WERI-Rb-1 (cell line): ENCODE results near the gene GOLM1.

Source experiments
- DNase-seq: peaks from one replicate; pipeline ENCODE4 v3.0.0-alpha.2; 2020
- H3K27ac ChIP-seq: fragments of 250-450 bp; sonication (Bioruptor Pico); 2 replicates; pipeline ENCODE4 v1.5.1; 2020; ENCODE audit warnings: mild to moderate bottlenecking, moderate library complexity
- H3K27me3 ChIP-seq: fragments of 250-450 bp; sonication (Bioruptor Pico); 2 replicates; pipeline ENCODE4 v1.5.1; 2021; ENCODE audit warnings: mild to moderate bottlenecking, low read depth, moderate library complexity; ENCODE audit not compliant: insufficient read depth, severe bottlenecking
- H3K36me3 ChIP-seq: fragments of 250-450 bp; sonication (Bioruptor Pico); 2 replicates; pipeline ENCODE4 v1.5.1; 2020; ENCODE audit warnings: mild to moderate bottlenecking, moderate library complexity
- H3K4me3 ChIP-seq: 2 replicates; pipeline ENCODE4 v1.5.1; 2011; ENCODE audit warnings: low read depth, mild to moderate bottlenecking, control low read depth, low read length
- H3K9me3 ChIP-seq: fragments of 250-450 bp; sonication (Bioruptor Pico); 2 replicates; pipeline ENCODE4 v1.5.1; 2021; ENCODE audit warnings: mild to moderate bottlenecking, moderate library complexity; ENCODE audit not compliant: severe bottlenecking
- CTCF ChIP-seq: IDR thresholded peaks from 2 replicates; pipeline ENCODE4 v1.5.1; 2011; ENCODE audit warnings: low read depth, mild to moderate bottlenecking, control low read depth, inconsistent platforms, low read length

Gene GOLM1

GRCh38 chr9:86069206-86069869 is 30.0 kb downstream of the GOLM1 start:
- Histone ChIP-seq H3K36me3 (peaks cover 6% of the 10 kb centered on the region), H3K4me3 (no peak overlapping the region), H3K9me3 (no peaks in the 10 kb centered on the region), H3K27me3 (no peaks in the 10 kb centered on the region), H3K27ac (no peak overlapping the region)
- no peak for TF ChIP-seq CTCF
- DNase-seq: peak; percentile 13

GRCh38 chr9:86064220-86064619 is 35.1 kb downstream of the GOLM1 start:
- no peaks in the 10 kb centered on the region for H3K9me3 ChIP-seq
- no peaks in the 10 kb centered on the region for H3K27me3 ChIP-seq
- DNase-seq: no peak
- no peak for TF ChIP-seq CTCF
- no peak overlapping the region for H3K27ac ChIP-seq
- H3K36me3 ChIP-seq: no peaks in the 10 kb centered on the region
- no peak overlapping the region for H3K4me3 ChIP-seq

GRCh38 chr9:86062845-86063693 is 36.3 kb downstream of the GOLM1 start:
- no peak for TF ChIP-seq CTCF
- Histone ChIP-seq H3K27me3 (no peaks in the 10 kb centered on the region), H3K4me3 (no peak overlapping the region), H3K27ac (no peak overlapping the region), H3K9me3 (no peaks in the 10 kb centered on the region), H3K36me3 (no peaks in the 10 kb centered on the region)
- no peak for DNase-seq

- DNase-seq: no peak
- no peak overlapping the region for H3K27ac ChIP-seq
These were observed 37.2 kb downstream of the GOLM1 start for GRCh38 chr9:86061972-86062739.

GRCh38 chr9:86057491-86057890 is 41.9 kb downstream of the GOLM1 start:
- no peaks in the 10 kb centered on the region for H3K9me3 ChIP-seq
- no peaks in the 10 kb centered on the region for H3K27me3 ChIP-seq
- no peak for DNase-seq
- no peaks in the 10 kb centered on the region for H3K36me3 ChIP-seq
- H3K27ac ChIP-seq: no peak overlapping the region
- TF ChIP-seq CTCF: no peak
- no peak overlapping the region for H3K4me3 ChIP-seq

More at GRCh38 chr9:86061972-86062739, 37.2 kb downstream of the GOLM1 start:
- Histone ChIP-seq H3K9me3 (no peaks in the 10 kb centered on the region), H3K4me3 (no peak overlapping the region), H3K27me3 (no peaks in the 10 kb centered on the region), H3K36me3 (no peaks in the 10 kb centered on the region)
- no peak for TF ChIP-seq CTCF
